ENCODE measurements around the gene MLXIPL.
"Not testable (repeated sequence)": the region's sequence is repeated elsewhere in the genome, so short reads cannot be mapped to it uniquely, and the experiment has no call there.

MLXIPL gene

DNA sequence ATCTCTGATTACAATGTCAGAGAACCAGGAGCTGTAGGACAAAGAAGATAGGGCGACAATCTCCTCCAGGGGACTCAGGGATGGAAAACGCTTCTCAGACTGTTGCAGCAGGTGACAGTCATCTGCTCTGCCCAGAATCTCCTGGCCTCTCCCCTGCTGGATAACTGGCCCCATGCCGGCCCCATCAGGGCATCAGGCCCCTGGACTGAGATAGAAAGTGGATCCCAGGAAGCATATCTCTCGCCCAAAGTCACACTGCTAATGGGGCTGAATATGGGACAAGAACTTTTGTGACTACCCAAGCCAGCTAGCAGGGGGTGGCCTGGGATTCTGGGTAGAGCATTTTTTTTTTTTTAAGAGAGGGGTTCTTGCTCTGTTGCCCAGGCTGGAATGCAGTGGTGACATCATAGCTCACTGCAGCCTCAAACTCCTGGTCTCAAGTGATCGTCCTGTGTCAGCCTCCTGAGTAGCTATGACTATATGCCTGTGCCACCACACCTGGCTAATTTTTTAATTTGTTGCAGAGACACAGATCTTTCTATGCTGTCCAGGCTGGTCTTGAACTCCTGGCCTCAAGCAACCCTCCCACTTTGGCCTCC is 20.5 kb upstream of the MLXIPL start:
- no peak for DNase-seq

DNA sequence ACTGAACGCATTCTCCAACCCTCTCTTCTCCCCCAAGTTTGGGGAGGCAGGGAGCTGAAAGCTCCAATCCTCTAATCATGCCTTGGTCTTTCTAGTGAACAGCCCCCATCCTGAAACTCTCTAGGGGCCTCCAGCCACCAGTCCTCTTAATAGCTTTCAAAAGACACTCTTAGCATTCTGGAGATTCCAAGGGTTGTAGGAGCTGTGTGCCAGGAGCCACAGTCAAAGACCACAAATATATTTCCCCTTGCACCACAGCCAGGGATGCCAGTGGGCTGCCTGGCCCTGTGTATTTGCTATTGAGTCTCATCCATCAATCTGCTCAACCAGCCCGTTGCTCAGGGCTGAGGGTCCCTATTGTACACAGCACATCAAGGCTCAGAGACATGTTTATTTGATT is 18.5 kb upstream of the MLXIPL start:
- DNase-seq, result no peak

DNA sequence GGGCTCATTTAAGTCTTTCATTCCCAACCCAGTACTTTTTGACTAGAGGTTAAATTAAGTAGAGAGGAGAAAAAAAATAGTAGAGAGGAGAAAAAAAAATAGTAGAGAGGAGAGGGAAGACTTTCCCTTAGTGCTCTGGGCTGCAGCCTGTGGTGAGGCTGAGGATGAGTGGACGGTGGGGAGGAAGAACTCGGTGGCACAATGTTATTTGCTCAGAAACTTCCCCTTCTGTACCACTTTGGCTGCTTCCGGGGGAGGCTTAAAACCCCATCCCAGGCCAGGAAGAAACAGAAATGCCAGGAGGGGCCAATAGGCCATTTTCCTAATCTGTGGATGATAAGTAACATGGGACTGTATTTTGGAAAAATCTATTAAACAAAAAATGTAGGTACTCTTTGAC is 14.6 kb upstream of the MLXIPL start:
- DNase-seq, result no peak

DNA sequence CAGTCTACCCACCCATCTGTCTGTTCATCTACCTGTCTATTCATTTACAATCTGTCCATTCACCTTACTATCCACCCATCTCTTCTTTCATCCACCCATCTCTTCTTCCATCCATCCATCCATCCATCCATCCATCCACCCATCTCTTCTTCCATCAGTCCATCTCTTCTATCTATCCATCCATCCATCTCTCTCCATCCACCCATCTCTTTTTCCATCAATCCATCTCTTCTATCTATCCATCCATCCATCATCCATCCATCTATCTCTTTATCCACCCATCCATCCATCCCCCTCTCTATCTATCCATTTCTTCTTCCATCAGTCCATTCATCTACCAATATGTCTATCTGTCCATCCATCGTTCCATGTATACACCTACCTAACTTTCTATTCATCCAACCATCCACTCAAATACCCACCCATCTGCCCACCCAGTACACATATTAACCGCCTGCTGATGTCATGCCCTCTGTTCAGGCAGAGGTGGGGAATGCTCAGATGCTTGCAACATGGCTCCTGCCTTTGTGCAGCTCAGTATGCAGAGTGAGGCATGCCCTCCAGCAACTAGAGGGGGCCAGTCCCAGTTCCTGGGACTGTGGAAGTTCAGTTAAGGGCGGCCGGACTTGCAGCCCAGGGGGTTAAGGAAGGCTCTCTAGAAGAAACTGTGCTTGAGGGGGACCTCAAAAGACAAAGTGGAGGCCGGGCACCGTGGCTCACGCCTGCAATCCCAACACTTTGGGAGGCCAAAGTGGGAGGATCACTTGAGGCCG is 11.3 kb upstream of the MLXIPL start:
- no peak for DNase-seq

DNA sequence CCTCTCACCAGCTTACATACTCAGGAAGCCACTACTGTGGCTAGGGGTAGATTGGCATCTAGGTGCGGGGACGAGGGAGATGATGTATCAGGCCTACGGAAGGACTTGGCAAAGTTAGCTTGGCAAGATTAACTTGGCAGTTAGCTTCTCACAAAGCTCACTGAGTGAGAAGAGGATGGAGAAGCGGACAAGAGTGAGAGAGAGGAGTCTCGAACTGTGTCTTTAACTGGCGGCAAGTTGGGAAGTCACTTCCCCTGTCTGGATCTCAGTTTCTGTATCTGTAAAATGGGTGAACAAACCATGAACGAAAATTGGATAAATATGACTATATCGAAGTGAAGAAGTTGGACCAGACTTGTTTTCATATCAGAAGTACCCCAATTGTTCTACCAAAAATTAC is 9.5 kb upstream of the MLXIPL start:
- DNase-seq, result no peak

DNA sequence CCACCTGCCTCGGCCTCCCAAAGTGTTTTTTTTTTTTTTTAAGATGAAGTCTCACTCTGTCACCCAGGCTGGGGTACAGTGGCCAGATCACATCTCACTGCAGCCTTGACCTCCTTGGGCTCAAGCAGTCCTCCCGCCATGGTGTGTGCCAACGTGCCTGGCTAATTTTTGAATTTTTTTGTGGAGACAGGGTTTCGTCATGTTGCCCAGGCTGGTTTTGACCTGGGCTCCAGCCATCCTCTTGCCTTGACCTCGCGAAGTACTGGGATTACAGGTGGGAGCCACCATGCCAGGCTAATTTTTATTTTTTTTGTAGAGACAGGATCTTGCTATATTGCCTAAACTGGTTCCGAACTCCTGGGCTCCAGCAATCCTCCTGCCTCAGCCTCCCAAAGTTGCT is 9.0 kb upstream of the MLXIPL start:
- DNase-seq, result no peak

GRCh38 chr7:73631558-73631957 is 7.2 kb upstream of the MLXIPL start:
- DNase-seq, result no peak

GRCh38 chr7:73628504-73628903 is 4.2 kb upstream of the MLXIPL start:
- no peak for DNase-seq

DNA sequence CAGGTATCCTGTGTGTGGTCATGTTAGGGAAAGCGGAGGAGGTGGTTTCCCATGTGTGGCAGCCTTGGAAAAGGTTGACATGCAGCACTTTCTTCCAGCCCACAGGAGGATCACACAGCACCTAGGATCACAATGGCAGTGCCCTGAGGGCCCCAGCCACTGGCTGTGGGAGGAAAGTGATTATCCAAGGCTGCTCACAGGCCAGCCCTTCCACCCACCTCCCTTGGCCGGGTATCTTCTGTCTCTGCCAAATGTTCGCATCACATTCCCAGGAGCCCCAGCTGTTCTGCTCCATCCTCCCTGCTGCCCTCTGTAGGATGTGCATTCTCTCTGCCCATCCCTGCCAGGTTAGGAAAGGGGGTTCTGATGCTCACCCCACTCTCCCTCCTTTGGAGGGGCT is 2.5 kb upstream of the MLXIPL start:
- no peak for DNase-seq

- no peak for DNase-seq
Measured at GRCh38 chr7:73625276-73625675, 954 bp upstream of the MLXIPL start.

- DNase-seq, result no peak
Measured at GRCh38 chr7:73624669-73625001, 313 bp upstream of the MLXIPL start.

GRCh38 chr7:73622909-73623797 is 1.2 kb downstream of the MLXIPL start:
- DNase-seq, result no peak

DNA sequence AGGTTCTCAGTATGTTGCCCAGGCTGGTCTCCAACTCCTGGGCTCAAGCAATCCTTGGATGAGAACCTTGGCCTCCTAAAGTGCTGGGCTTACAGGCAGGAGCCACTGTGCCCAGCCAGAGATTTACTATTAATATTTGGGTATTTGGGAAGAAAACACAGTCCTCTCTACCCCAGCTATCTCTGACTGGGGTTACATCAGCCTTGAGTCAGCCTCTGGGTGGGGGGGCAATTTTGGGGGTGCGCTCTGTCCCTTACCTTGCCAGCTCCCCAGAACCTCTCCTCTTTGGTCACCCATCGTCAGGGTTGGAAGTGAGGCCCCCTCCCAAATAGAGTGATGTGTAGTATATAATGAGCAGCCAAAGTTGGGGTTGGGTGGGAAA is 1.8 kb downstream of the MLXIPL start:
- DNase-seq, result no peak

DNA sequence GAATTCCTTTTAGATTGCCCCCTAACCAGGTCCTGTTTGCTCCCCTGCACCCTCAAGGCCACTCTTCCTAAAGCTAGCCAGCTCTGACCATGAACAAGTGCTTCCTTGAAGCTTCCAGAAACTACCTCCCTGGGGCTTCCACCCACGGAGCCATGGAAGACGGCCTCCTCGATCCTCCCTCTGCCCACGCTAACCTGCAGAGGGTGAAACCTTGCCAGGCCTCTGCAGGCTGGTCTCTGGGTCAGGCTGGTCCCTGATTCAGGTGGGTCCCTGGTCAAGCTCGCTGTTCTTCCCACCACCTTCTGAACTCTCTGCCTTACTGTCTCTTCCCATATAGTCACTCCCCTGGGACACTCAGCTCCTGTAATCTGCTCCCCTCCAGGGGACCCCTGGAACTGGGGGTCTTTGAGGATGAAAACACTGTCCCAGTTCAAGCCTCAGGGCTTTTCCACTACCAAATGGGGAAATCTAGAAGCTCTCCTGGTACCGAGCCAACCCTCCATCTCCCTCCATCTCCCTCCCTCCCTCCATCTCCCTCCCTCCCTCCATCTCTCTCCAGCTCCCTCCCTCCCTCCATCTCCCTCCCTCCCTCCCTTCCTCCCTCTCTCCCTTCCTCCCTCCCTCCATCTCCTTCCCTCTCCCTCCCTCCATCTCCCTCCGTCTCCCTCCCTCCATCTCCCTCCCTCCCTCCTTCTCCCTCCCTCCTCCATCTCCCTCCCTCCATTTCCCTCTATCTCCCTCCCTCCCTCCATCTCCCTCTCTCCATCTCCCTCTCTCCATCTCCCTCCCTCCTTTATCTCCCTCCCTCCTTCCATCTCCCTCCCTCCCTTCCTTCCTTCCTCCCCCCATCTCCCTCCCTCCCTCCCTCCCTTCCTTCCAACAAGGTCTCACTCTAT is 2.9 kb downstream of the MLXIPL start:
- DNase-seq, result no peak

DNA sequence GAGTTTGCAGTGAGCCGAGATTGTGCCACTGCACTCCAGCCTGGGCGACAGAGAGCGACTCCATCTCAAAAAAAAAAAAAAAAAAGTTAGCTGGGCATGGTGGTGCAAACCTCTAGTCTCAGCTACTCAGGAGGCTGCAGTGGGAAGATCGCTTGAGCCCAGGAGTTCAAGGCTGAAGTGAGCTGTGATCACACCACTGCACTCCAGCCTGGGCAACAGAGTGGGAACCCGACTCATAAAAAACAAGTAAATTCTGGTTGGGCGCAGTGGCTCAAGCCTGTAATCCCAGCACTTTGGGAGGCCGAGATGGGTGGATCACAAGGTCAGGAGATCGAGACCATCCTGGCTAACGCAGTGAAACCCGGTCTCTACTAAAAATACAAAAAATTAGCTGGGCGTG is 4.9 kb downstream of the MLXIPL start:
- DNase-seq, result not testable (repeated sequence)

DNA sequence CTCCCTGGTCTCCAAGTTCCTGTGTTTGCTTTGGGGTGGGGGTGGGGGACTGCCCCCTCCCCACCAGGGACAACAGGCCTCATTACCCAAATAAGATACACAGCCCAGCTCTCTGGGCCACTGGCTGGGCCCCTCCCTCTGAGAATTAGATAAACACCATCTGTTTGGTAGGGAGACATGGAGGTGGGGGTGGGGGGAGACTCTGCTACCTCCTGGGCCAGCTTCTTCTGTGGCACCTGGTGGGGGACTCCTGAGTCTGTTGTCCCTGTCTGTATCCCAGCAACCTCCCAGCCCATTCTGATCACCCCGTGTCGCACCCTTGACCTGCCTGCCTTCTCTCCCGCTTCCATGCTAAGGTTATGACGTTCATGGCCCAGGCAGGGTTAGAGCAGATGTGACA is 5.8 kb downstream of the MLXIPL start:
- DNase-seq, result no peak

- not testable (repeated sequence) for DNase-seq
Measured at GRCh38 chr7:73617520-73617919, 6.8 kb downstream of the MLXIPL start.

DNA sequence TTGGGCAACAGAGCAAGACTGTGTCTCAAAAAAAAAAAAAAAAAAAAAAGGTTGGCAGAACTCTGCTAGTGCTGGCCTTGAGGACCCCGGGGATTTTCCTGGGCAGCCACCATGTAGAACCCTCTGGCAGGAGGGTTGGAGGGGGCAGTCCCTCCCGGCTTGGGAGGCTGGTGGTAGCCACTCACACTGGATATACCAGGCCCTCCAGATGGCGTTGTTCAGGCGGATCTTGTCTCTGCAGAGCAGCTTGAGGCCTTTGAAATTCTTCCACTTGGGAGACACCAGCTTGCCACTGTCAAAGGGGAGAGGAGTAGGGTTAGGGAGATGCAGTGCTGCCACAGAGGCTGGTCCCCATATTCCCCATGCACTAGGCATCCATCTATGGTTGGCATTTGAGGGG is 8.4 kb downstream of the MLXIPL start:
- no peak for DNase-seq

DNA sequence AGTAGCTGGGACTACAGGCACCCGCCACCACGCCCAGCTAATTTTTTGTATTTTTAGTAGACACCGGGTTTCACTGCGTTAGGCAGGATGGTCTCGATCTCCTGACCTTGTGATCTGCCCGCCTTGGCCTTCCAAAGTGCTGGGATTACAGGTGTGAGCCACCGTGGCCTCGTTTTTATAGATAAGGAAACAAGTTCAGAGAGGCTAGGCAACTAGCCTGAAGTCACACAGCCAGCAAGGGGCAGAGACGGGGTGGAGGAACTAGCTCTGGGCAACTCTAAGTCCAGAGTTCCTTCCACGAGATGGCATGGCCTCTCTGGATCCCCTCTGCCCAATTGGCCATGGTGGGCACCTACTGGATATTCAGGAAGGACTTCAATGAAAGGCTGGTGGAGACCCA is 9.4 kb downstream of the MLXIPL start:
- not testable (repeated sequence) for DNase-seq

GRCh38 chr7:73613954-73614735 is 10.2 kb downstream of the MLXIPL start:
- DNase-seq, result no peak

DNA sequence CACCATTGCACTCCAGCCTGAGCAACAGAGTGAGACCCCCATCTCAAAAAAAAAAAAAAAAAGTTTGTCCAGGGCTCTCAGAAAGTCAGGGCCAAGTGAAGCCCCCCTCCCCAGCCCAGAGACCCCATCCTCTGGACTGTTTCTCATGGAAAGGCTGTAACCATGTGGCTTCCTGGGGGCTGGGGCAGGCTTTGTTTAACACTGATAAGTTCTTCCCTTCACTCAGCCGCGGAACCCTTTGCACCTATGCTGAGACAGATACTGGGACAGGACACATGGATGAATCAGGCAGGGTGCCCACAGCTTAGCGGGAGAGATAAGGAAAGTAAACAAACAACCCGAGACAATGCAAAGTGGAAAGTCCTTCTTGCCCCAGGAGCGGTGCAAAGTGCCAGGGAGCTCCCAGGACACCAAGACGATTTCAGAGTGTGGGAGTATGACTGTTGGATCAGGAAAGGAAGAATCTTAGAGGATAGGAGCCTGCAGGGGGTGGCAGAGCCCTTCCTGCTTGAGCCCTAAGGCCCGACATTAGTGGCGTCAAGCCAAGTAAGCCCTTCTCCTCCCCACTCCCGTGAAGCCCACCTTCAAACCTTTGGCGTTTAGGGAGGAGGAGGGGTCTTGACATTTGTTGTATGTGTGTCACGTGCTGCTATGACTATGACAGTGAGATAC is 11.6 kb downstream of the MLXIPL start:
- DNase-seq, result no peak

Data from CD4-positive, alpha-beta T cell treated with Interleukin-4 for 1 hour (primary cell).